SKM-1 (cell line): ENCODE results near the gene VWA5B1.

Experiments
- DNase-seq: peaks from one replicate; lab custom pipeline; 2025; ENCODE audit not compliant: unreplicated experiment; lab: John Stamatoyannopoulos, UW

VWA5B1 gene

GRCh38 chr1:20383631-20384030, 93.0 kb downstream of the VWA5B1 start:
- DNase-seq, result no peak

DNA sequence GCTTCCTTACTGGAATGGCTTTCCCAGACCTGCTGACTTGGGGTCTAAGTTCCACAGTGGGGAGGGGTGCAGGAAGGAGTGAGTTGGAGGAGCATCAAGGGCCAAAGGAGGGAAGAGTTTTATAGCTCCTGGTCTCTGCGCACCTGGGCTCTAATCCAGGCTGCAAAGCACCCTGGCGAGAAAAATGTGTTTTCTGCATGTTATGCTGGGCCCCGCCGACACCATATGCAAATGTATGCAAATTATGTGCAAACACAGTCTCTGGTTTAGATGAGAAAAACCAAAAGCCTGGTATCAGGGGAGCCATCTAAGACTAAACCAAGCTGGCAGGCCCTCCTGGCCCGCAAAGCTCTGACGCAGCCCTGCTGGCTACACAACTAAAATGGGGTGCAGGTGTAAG, 95.0 kb downstream of the VWA5B1 start:
- no peak for DNase-seq

DNA sequence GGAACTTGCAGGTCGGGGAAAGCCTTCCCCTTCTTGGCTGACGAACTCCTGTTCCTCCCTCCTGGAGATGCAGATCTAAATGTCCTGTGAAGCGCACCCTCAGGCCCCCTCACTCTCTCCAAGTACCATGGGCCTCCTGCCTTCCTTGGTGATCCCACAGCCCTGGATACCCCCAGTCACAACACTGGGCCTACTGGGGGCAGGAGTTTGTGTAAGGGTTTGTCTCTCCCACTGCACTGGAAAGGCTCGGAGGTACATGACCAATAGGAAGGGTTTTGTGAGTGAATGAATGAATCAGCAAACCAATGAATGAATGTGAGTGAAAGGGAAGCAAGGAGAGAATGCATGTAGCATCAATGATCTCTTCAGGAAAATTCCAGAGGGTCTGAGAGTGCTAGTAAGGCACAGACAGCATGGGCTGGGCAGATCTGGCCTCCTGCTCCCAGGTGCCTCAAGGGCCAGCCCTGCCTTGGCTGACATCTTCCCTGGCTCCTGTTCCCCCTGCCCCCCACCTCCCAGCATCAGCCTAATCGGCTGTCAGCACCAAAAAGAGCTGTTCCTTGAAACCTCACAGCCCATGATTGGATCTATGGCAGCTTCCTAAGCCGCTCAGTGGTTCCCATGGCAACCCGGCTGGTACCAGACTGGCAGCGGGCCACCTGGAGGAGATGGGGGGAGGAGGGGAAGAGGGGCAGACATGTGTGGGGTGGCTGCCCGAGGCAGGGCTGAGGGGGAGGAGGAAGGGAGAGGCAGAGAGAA, 95.8 kb downstream of the VWA5B1 start:
- no peak for DNase-seq

GRCh38 chr1:20389571-20389970, 98.9 kb downstream of the VWA5B1 start:
- no peak for DNase-seq

- no peak for DNase-seq
Measured at GRCh38 chr1:20390589-20391331, 100.1 kb downstream of the VWA5B1 start.

DNA sequence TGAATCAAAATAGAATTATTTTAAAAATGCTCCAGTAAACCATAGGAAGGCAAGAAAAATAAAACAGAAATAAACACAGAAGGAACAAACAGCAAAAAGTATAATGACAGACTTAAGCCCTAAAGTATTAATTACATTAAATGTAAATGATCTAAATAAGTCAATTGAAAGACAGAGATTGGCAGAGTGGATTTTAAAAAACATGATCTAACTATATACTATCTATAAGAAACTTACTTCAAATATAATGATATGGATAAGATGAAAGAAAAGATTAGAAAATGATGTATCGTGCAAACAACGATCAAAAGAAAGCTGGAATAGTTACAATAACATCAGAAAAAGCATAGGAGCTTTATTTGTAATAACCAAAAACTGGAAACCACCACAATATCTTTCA, 104.6 kb downstream of the VWA5B1 start:
- no peak for DNase-seq

DNA sequence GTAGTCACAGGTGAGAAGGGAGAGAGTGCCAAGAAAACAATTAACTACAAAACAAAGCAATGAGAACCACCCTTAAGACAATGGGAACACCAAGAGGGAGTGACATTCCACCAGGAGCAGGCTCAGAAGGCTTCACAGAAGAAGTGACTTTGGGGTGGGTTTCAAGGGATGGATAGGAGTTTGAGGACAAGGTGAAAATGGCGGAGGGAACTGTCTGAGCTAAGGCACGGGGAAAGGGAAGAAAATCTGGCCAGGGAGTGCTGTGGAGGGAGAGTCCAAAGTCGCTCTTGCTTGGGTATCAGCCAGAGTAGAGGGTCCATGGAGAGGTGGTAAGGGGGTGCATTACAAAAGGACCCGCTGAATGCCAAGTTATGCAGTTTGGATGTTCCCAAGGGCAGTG, 108.1 kb downstream of the VWA5B1 start:
- DNase-seq, result no peak

DNA sequence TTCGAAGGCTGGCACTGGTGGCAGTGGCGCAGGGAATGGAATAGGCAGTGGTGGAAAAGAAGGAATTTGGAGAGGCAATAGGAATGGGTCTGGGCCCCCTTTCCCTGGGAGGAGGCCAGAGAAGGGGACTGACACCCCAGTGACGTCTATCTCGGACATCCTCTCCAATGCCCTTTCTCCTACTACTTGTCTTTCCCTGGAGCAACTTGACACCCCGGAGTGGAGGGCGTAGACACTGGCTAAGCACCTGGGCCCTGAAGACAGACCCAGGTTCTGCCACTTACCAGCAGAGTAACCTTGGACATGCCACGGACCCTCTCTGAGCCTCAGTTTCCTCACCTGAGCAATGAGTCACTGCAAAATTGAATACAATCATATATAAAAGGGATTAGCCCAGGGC, 108.5 kb downstream of the VWA5B1 start:
- no peak for DNase-seq

DNA sequence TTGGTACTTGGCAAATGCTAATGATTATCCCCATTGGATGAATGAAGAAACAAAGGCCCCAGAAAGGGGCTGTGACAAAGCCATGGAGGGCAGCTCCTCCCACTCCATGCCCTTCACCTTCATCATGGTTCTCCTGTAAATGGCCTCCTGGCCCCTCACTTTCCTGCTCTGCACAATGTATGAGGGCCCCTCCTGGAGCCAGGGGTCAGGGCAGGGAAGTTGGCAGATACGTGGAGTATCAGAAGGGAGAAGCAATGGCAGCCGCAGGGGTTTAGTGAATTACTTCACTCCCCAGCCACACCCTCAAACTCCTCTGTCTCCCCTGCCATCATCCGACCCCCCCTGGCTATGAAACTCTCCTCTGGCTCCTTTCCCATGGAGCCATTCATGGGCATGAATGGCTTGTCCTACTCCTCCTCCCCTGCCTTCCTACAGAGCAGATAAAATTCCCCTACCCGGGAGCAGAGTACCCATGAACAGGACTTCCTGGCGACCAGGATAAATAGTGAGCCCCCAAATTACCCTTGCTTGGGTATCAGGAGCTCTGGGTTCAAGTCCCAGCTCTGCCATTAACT, 109.0 kb downstream of the VWA5B1 start:
- DNase-seq, result no peak

GRCh38 chr1:20400341-20401177, 109.9 kb downstream of the VWA5B1 start:
- no peak for DNase-seq

DNA sequence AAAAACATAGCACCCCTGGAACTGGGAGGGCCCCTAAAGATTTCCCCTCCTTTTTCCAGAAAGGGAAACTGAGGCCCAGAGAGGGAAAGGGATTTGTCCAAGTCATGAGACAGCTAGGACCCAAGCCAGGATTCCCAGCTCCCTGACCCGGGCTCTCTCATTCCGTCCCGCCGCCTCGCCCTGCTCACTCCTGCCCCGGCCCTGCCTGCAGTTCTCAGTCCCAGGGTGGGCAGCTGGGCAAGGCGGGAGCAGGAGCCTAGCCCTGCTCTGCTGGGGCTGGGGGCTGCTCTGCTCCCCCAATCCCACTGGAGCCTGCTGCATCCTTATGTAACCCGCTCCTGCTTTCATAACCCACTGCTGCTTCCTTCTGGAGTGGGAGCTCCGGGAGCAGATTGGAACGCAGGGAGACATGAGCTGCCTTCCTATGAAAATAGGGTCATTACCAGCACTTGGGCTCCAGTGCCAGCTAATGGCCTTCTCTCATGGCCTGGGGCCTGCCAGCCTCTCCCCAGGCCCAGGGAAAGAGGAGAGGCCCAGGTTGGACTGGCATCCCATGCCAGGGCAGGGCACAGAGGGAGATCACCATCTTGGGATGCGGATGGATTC, 110.8 kb downstream of the VWA5B1 start:
- no peak for DNase-seq

DNA sequence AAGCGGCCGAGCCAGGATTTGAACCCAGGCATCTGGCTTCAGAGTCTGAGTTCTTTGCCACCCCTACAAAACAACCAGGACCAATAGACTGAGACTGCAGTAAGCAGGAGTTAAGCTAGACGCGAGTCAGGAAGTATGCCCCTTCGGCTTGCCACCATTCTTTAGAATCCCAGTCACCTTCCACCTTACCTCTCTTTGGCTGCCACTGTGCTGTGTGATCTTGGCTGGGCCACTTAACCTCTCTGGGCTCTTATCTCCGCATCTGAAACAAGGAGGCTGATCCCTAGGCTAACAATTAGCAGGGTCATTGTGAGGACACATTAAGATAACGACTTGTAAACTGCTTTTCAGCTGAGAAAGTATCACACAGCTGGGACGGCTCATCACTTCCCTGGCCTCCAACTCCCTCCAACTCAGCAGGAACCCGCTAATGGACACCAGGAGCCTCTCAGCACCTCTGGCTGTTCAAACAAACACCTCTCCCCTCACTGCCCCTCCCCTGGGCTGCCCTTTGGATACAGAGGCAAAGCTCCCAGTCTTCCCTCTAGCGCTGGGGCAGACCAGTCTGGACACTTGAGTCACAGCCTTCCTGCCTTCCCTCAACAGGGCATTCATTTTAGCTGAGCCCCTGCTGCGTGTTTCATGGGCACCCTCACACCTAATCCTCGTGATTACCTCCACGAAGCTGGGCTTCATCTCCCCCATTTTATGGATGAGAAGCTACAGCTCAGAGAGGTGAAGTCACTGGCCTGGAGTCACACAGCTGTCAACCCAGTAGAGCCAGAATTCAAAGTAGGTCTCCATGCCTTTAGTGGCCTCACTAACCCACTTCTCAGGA, 112.1 kb downstream of the VWA5B1 start:
- no peak for DNase-seq

- DNase-seq, result no peak
Measured at GRCh38 chr1:20403423-20404145, 112.9 kb downstream of the VWA5B1 start.

- no peak for DNase-seq
Measured at GRCh38 chr1:20404466-20404865, 113.8 kb downstream of the VWA5B1 start.
